GM19240 (cell line): ENCODE measurements around the gene PLCG1.
A peak's percentile ranks its signal among the peaks of the same experiment; 100 is the strongest.

Source experiments
- DNase-seq: peaks from one replicate; pipeline ENCODE4 v3.0.0; 2011; ENCODE audit warnings: low spot score; ENCODE audit not compliant: insufficient read length

The PLCG1 gene

GRCh38 chr20:41166201-41167117, 29.1 kb downstream of the PLCG1 start:
- no peak for DNase-seq

GRCh38 chr20:41167118-41167470, 29.8 kb downstream of the PLCG1 start:
- DNase-seq: no peak

GRCh38 chr20:41167481-41168253, 30.3 kb downstream of the PLCG1 start:
- DNase-seq: no peak

DNA sequence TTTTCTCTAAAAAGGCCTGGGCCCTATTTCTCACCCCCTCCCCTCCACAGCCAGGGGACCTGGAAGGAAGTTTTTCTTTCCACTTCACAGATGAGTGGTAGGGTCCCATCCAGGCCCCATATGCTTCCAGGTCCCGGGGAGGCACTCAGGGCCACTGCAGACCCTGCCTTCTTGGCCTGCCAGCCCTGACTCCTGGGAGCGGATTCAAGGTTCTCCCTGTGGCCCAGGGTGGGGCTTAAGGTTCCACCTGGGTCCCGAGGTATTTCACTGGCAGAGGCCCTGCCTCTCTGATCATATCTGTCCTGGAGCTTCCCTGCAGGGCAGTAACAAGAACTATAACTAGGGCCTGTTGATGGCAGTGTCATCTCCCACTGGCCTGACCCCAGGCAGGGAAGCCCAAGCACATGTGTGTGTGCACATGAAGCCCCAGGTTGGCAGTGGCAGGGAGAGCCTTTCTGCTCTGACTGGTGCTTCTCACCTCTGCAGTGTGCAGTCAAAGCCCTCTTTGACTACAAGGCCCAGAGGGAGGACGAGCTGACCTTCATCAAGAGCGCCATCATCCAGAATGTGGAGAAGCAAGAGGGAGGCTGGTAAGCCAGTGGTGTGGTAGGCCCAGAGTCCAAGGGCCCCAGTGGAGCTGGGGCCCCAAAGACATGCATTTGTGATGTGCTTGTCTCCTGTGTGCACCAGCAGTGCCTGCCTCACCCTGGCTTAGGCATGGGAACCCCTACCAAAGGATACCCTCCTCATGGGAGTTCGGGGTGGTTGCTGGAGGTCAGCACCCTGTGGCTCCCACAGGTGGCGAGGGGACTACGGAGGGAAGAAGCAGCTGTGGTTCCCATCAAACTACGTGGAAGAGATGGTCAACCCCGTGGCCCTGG, 31.2 kb downstream of the PLCG1 start:
- DNase-seq: no peak

DNA sequence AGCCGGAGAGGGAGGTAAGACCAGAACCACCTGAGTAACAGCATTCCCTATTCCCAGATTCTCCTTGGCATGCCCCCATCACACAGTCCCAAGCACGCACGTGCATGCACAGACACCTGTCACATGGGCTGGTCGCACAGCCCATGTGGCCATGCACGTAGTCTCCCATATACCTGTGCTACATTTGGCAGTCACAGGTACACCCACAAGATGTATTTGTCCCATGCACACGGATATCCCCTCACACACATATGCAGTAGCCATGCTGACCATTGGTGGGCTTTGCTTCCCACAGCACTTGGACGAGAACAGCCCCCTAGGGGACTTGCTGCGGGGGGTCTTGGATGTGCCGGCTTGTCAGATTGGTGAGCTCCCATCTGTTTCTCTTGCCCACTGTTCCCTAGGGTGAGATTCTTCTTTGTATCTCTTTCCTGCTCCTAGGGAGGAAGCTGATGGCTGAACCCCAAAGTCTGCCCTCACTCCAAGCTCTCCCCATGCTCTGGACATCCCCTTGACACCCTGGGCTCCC, 31.9 kb downstream of the PLCG1 start:
- DNase-seq: no peak

DNA sequence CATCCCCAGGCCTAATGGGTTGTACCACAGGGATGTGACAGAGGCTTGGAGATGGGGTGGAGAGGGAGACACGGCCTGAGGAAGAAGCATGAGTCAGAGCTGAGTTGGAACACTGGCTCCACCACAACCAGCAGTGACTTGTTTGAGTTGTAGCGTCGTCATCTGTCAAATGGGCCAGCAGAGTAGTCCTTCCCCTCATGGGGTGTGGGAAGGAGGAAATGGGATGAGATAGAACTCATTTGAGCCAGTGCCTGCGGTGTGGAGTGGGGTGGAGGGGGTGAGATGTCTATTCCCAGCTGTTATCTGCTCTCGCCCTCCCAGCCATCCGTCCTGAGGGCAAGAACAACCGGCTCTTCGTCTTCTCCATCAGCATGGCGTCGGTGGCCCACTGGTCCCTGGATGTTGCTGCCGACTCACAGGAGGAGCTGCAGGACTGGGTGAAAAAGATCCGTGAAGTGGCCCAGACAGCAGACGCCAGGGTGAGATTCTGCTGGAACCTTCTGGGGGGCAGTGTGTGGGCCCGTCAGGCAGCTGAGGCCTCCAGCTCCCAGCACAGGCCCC, 32.5 kb downstream of the PLCG1 start:
- DNase-seq: no peak

DNA sequence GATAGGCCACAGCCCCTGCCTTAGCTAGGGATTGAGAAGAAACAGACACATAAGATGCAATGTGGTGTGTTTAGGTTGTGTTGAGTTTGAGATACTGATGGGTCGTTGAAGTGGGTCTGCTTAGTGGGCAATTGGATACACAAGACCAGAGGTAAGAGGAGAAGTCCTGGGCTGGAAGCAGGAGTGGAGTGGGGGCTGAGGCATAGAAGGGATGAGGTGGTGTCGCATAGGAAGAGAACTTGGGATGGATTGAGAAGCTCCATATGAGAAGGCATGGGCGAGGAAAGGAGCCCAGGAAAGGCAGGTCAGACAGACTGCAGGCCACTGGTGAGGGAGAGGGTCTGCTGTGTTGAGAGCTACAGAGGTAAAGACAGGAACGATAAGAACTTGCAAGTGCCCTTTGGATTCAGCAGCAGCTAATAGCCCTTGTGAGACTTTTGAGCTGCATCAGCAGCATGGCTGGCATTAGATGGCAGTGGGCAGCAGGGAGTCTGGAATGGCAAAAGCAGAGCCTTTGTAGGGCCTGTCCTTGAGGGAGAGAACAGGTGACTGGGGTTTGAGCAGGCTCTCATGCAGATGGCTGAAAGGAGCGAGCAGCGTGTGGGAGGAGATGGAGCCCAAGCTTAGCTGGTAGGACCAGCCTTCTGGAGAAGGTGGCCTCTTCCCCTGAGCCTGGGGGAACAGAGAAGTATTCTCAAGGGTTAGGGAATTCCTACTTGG, 33.2 kb downstream of the PLCG1 start:
- DNase-seq: no peak

DNA sequence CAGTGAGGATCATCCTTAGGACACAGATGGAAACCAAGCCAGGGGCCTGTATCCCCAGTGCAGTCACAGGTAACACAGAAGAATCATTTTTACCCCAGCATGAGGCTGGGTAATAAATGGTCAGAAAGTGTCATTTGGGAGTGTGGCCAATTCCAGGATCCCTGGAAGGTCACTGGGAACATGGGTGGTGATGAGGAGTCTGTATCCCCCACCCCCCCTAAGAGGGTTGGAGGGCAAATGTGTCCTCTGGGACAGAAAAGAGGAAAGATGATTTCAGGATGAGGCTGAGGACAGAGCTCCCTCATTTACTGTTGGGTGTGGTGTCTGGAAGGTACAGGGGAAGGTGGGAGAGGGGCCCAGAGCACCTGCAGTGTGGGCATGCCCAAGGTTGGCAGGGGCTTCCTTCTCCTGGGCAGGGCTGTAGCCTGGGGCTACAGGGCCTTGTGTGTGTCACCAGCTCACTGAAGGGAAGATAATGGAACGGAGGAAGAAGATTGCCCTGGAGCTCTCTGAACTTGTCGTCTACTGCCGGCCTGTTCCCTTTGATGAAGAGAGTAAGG, 34.5 kb downstream of the PLCG1 start:
- DNase-seq: no peak

DNA sequence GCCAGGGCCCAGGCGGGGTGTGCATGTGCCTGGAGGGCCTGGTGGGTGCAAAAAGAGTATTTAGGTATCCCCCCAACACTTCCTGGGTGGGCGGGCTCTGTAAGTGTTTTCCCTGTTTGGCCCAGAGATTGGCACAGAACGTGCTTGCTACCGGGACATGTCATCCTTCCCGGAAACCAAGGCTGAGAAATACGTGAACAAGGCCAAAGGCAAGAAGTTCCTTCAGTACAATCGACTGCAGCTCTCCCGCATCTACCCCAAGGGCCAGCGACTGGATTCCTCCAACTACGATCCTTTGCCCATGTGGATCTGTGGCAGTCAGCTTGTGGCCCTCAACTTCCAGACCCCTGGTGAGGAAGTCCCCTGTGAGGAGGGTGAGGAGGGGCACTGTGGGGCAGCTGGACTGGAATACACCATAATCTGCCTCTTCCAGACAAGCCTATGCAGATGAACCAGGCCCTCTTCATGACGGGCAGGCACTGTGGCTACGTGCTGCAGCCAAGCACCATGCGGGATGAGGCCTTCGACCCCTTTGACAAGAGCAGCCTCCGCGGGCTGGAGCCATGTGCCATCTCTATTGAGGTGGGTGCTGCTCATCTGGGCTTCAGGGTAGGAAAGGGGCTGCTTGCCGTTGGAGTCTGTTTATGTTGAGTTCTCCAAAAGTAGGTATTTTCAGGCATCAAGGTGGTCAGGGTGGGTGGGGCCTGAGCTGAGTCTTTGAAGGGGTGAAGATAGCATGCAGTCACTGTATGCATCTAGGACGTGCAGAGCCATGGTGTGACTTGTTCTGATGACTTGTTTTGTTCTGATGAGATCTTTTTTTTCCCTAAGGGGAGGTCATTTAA, 35.2 kb downstream of the PLCG1 start:
- DNase-seq: no peak

- peak; percentile 57 for DNase-seq
Observed at GRCh38 chr20:41173161-41173721, 35.9 kb downstream of the PLCG1 start.

- DNase-seq: no peak
Observed at GRCh38 chr20:41173791-41174341, 36.5 kb downstream of the PLCG1 start.

DNA sequence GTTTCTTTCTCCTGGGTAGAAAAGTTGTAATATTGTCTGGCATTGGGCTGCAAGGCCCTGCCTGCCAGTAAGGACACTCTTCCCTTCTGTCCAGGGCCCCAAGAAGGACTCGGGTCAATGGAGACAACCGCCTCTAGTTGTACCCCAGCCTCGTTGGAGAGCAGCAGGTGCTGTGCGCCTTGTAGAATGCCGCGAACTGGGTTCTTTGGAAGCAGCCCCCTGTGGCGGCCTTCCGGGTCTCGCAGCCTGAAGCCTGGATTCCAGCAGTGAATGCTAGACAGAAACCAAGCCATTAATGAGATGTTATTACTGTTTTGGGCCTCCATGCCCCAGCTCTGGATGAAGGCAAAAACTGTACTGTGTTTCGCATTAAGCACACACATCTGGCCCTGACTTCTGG, 37.0 kb downstream of the PLCG1 start:
- DNase-seq: no peak

DNA sequence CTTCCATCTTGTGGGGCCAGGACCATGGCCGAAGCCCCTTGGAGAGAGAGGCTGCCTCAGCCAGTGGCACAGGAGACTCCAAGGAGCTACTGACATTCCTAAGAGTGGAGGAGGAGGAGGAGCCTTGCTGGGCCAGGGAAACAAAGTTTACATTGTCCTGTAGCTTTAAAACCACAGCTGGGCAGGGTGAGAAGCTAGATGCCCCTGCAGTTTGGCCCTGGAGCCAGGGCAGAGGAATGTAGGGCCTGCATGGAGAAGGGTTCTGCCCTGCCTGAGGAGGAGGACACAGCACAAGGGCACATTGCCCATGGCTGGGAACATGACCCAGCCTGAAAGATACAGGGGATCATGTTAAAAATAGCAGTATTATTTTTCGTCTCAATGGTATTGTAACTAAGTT, 37.4 kb downstream of the PLCG1 start:
- DNase-seq: no peak

- DNase-seq: no peak
Observed at GRCh38 chr20:41175201-41175651, 37.9 kb downstream of the PLCG1 start.

DNA sequence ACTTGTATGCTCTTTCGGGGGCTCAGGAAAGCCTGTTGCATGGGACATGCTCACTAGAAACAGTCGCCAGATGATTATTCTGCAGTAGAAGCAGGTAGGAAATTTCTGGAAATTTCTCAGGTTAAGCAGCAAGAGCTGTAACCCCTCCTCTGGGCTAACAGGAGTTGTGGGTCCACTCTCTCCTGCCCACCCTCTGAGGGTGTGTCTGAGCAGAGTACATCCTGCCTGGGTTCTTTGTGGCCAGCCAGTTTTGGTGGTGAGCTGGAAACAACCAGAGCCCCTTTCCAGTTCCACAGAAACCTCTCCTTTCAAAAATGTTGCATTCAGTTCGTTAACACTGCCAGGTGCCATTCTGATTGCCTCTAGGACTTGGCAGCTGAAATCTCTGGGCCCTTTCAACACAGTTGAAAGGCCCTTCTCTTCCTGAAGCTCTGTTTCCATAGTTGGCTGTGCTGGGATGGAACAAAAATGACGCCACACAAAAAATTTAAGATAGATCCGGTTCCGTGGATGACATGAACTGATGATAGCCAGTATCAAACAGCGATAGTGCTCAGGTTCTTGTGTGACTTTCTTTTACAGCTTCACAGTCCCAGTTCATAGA, 38.5 kb downstream of the PLCG1 start:
- DNase-seq: no peak

GRCh38 chr20:41176711-41177552, 39.6 kb downstream of the PLCG1 start:
- DNase-seq: no peak

- no peak for DNase-seq
Observed at GRCh38 chr20:41177636-41178035, 40.3 kb downstream of the PLCG1 start.
